GM21515 (cell line): ENCODE results near the gene NRCAM.
"Not testable (repeated sequence)": the region's sequence is repeated elsewhere in the genome, so short reads cannot be mapped to it uniquely, and the experiment has no call there.

ENCODE experiments used
- ATAC-seq: cut with Tn5 transposase; IDR thresholded peaks from one replicate; pipeline ENCODE4 v1.9.1; 2021; ENCODE audit not compliant: unreplicated experiment

The NRCAM gene

GRCh38 chr7:108403597-108404217, 52.5 kb downstream of the NRCAM start:
- ATAC-seq = no peak

- ATAC-seq = no peak
Measured at GRCh38 chr7:108402865-108403264, 53.4 kb downstream of the NRCAM start.

GRCh38 chr7:108396080-108396479, 60.2 kb downstream of the NRCAM start:
- ATAC-seq = no peak

- ATAC-seq = no peak
Measured at GRCh38 chr7:108395426-108395825, 60.8 kb downstream of the NRCAM start.

- not testable (repeated sequence) for ATAC-seq
Measured at GRCh38 chr7:108393097-108393496, 63.1 kb downstream of the NRCAM start.

GRCh38 chr7:108387686-108388085, 68.5 kb downstream of the NRCAM start:
- ATAC-seq = not testable (repeated sequence)

- no peak for ATAC-seq
Measured at GRCh38 chr7:108385834-108386422, 70.3 kb downstream of the NRCAM start.

- ATAC-seq = peak; percentile 90
Measured at GRCh38 chr7:108384716-108385483, 71.3 kb downstream of the NRCAM start.

- no peak for ATAC-seq
Measured at GRCh38 chr7:108382932-108383331, 73.3 kb downstream of the NRCAM start.

- ATAC-seq = no peak
Measured at GRCh38 chr7:108380517-108380916, 75.7 kb downstream of the NRCAM start.

- no peak for ATAC-seq
Measured at GRCh38 chr7:108376206-108376605, 80.0 kb downstream of the NRCAM start.

GRCh38 chr7:108375668-108376067, 80.6 kb downstream of the NRCAM start:
- no peak for ATAC-seq

- no peak for ATAC-seq
Measured at GRCh38 chr7:108374899-108375298, 81.3 kb downstream of the NRCAM start.

GRCh38 chr7:108372618-108373017, 83.6 kb downstream of the NRCAM start:
- ATAC-seq = no peak

- no peak for ATAC-seq
Measured at GRCh38 chr7:108370616-108371015, 85.6 kb downstream of the NRCAM start.

GRCh38 chr7:108368466-108368865, 87.8 kb downstream of the NRCAM start:
- no peak for ATAC-seq

GRCh38 chr7:108367946-108368345, 88.3 kb downstream of the NRCAM start:
- ATAC-seq = no peak

GRCh38 chr7:108367314-108367713, 88.9 kb downstream of the NRCAM start:
- ATAC-seq = no peak

- ATAC-seq = no peak
Measured at GRCh38 chr7:108363659-108364058, 92.6 kb downstream of the NRCAM start.

GRCh38 chr7:108360058-108360800, 96.0 kb downstream of the NRCAM start:
- ATAC-seq = no peak

- ATAC-seq = no peak
Measured at GRCh38 chr7:108358553-108358952, 97.7 kb downstream of the NRCAM start.

- ATAC-seq = no peak
Measured at GRCh38 chr7:108351729-108352131, 104.5 kb downstream of the NRCAM start.
